ENCODE results near the gene ZNF592. TPM values are rescaled to one million over a fixed set of nuclear protein-coding genes. Genes with fewer than 3 reads are reported as not detected.
"Not testable (repeated sequence)": the region's sequence is repeated elsewhere in the genome, so short reads cannot be mapped to it uniquely, and the experiment has no call there.

The ZNF592 gene
- total and polyA plus RNA-seq, 2 donors, result 10.2 to 12.7 TPM

GRCh38 chr15:84727429-84727828, 21.0 kb upstream of the ZNF592 start:
- 93% methylated on average over 6 of the region's 6 CpGs for WGBS
- H3K4me3 ChIP-seq (ENCODE audit: low read depth, low read length), result no peak overlapping the region

GRCh38 chr15:84731774-84732173, 16.6 kb upstream of the ZNF592 start:
- H3K4me3 ChIP-seq (ENCODE audit: low read depth, low read length), result no peak overlapping the region
- H3K4me1 ChIP-seq (ENCODE audit: insufficient read depth), result no peaks in the 10 kb centered on the region
- no peak overlapping the region for H3K27ac ChIP-seq (ENCODE audit: low read depth)
- H3K36me3 ChIP-seq (ENCODE audit: insufficient read depth), result no peaks in the 10 kb centered on the region
- DNase-seq (ENCODE audit: extremely low spot score), result no peak

More at GRCh38 chr15:84727429-84727828, 21.0 kb upstream of the ZNF592 start:
- no peak overlapping the region for H3K27ac ChIP-seq (ENCODE audit: low read depth)
- no peaks in the 10 kb centered on the region for H3K4me1 ChIP-seq (ENCODE audit: insufficient read depth)
- no peak for DNase-seq (ENCODE audit: extremely low spot score)
- no peaks in the 10 kb centered on the region for H3K36me3 ChIP-seq (ENCODE audit: insufficient read depth)

GRCh38 chr15:84734794-84735479, 13.5 kb upstream of the ZNF592 start:
- no peaks in the 10 kb centered on the region for H3K36me3 ChIP-seq (ENCODE audit: insufficient read depth)
- peak; percentile 66 for DNase-seq (ENCODE audit: extremely low spot score)
- H3K27ac ChIP-seq (ENCODE audit: low read depth), result no peak overlapping the region
- WGBS, result 40% methylated on average over 7 of the region's 7 CpGs
- no peaks in the 10 kb centered on the region for H3K4me1 ChIP-seq (ENCODE audit: insufficient read depth)
- H3K4me3 ChIP-seq (ENCODE audit: low read depth, low read length), result no peak overlapping the region

DNA sequence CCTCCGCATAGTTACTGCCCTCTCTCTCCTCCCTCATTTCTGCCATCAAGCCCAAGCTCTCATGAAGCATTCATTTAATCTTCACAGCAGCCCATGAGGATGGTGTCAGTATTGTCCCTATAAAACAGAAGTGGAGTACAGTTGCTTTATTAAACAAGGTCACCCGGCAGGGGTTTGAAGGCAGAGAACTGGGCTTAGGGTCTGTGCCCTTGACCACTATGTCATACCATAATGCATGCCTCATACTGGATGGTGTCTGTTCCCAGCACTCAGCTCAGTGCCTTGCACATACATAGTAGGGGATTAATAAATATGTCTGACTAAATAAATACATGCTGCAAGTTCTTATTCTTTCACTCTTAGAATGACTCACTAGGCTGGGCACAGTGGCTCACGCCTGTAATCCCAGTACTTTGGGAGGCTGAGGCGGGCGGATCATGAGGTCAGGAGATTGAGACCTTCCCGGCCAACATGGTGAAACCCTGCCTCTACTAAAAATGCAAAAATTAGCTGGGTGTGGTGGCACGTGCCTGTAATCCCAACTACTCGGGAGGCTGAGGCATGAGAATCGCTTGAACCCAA, 12.8 kb upstream of the ZNF592 start:
- 71% methylated on average over 9 of the region's 9 CpGs for WGBS
- H3K4me1 ChIP-seq (ENCODE audit: insufficient read depth); H3K27ac ChIP-seq (ENCODE audit: low read depth); DNase-seq (ENCODE audit: extremely low spot score); H3K36me3 ChIP-seq (ENCODE audit: insufficient read depth); H3K4me3 ChIP-seq (ENCODE audit: low read depth, low read length): not testable (repeated sequence)

GRCh38 chr15:84736375-84736774, 12.0 kb upstream of the ZNF592 start:
- no peaks in the 10 kb centered on the region for H3K36me3 ChIP-seq (ENCODE audit: insufficient read depth)
- no peak overlapping the region for H3K4me3 ChIP-seq (ENCODE audit: low read depth, low read length)
- WGBS, result 93% methylated on average over 5 of the region's 5 CpGs
- H3K4me1 ChIP-seq (ENCODE audit: insufficient read depth), result no peaks in the 10 kb centered on the region
- H3K27ac ChIP-seq (ENCODE audit: low read depth), result no peak overlapping the region
- DNase-seq (ENCODE audit: extremely low spot score), result no peak

DNA sequence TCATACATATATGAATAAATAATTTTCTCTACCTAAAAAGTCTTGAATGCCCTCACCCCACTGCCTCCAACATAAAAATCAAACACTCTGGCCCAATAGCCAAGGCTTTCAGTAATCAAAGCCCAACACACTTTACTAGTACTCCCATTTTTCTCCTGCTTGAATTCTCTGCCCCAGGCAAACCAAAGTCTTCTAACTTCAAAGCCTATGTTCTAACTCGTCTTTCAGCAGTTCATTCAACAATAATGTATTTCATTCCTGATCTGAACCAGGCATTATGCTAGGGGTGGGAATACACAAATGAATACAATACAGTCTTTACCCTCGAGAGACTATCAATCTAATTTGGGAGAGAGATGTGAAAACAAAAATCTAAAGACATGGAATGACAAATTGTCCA, 11.4 kb upstream of the ZNF592 start:
- WGBS, result 78% methylated on average over 2 of the region's 2 CpGs
- no peak overlapping the region for H3K4me3 ChIP-seq (ENCODE audit: low read depth, low read length)
- DNase-seq (ENCODE audit: extremely low spot score), result no peak
- H3K4me1 ChIP-seq (ENCODE audit: insufficient read depth), result no peaks in the 10 kb centered on the region
- no peak overlapping the region for H3K27ac ChIP-seq (ENCODE audit: low read depth)
- no peaks in the 10 kb centered on the region for H3K36me3 ChIP-seq (ENCODE audit: insufficient read depth)

DNA sequence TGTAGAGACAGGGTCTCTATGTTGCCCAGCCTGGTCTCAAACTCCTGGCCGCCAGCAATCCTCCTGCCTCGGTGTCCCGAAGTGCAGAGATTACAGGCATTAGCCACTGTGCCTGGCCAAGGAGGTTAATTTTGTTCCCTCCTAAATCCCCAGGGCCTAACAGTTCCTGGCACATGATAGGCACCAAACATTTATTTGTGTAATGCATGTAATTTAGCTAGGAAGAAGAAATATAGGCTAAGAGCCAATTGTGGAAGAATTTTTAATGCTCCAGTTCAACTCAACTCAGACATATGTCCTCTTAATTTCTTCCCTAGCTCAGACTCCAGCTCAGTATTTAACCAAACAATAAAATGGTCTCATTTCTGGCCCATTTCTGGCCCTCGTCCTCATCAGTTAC, 7.7 kb upstream of the ZNF592 start:
- DNase-seq (ENCODE audit: extremely low spot score), result no peak
- no peak overlapping the region for H3K27ac ChIP-seq (ENCODE audit: low read depth)
- WGBS, result 82% methylated on average over 4 of the region's 4 CpGs
- H3K4me1 ChIP-seq (ENCODE audit: insufficient read depth), result no peaks in the 10 kb centered on the region
- no peak overlapping the region for H3K4me3 ChIP-seq (ENCODE audit: low read depth, low read length)
- H3K36me3 ChIP-seq (ENCODE audit: insufficient read depth), result no peaks in the 10 kb centered on the region

- Histone ChIP-seq H3K36me3 (ENCODE audit: insufficient read depth) (no peaks in the 10 kb centered on the region), H3K27ac (ENCODE audit: low read depth) (no peak overlapping the region), H3K4me3 (ENCODE audit: low read depth, low read length) (no peak overlapping the region), H3K4me1 (ENCODE audit: insufficient read depth) (no peaks in the 10 kb centered on the region)
- no peak for DNase-seq (ENCODE audit: extremely low spot score)
- WGBS, result 89% methylated on average over 2 of the region's 2 CpGs
These were observed 7.3 kb upstream of the ZNF592 start for GRCh38 chr15:84741121-84741520.

GRCh38 chr15:84747416-84748273, 747 bp upstream of the ZNF592 start:
- WGBS, result under 1% methylated on average over 46 of the region's 46 CpGs
- Histone ChIP-seq H3K27ac (ENCODE audit: low read depth) (peak overlapping the region; percentile 100), H3K4me1 (ENCODE audit: insufficient read depth) (peaks cover 3% of the 10 kb centered on the region), H3K4me3 (ENCODE audit: low read depth, low read length) (peak overlapping the region; percentile 84), H3K36me3 (ENCODE audit: insufficient read depth) (no peaks in the 10 kb centered on the region)
- peak; percentile 32 for DNase-seq (ENCODE audit: extremely low spot score)

DNA sequence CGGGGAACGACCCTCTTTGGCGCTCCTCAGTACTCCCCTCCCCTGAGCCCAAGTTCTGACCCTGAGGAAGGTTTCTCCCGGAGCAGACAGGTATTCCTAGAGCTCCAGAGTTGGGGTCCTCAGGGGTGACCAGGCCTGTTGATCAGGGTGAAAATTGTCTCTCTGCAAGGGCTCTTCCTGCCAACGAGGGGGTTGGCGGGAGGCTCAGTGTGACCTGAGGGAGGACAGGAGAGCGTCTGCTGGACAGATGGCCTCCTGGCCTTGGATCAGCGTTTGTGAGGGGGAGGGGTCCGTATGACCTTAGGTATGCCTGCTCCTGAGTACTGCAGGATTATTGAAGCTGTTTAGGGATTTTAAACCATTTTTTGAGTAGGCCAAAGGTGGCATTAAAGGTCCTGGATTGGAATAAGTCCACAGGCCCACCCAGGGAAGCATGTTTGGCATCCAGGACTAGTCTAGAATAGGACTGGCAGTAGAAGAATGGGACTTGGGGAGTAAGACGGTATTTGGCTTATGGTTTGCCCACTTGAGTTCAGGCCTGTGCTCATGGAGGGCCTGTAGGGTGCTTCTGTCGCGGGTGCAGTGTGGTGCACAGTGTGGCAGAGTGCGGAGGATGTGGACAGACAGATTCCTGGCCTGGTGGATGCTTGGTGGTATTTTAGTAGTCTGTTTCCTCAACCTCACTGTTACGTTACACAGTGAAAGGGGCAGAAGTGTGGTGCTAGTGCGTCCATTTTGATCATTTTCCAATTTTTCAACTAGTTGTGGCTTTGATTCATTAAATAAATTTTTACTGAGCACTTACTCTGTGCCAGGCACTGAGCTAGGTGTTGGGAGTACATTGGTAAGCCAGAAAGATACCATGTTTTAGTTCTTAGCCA, 959 bp downstream of the ZNF592 start:
- DNase-seq (ENCODE audit: extremely low spot score), result no peak
- no peaks in the 10 kb centered on the region for H3K36me3 ChIP-seq (ENCODE audit: insufficient read depth)
- H3K4me1 ChIP-seq (ENCODE audit: insufficient read depth), result peaks cover 4% of the 10 kb centered on the region
- peak overlapping the region; percentile 93 for H3K27ac ChIP-seq (ENCODE audit: low read depth)
- 10% methylated on average over 15 of the region's 15 CpGs for WGBS
- H3K4me3 ChIP-seq (ENCODE audit: low read depth, low read length), result peak overlapping the region; percentile 84

DNA sequence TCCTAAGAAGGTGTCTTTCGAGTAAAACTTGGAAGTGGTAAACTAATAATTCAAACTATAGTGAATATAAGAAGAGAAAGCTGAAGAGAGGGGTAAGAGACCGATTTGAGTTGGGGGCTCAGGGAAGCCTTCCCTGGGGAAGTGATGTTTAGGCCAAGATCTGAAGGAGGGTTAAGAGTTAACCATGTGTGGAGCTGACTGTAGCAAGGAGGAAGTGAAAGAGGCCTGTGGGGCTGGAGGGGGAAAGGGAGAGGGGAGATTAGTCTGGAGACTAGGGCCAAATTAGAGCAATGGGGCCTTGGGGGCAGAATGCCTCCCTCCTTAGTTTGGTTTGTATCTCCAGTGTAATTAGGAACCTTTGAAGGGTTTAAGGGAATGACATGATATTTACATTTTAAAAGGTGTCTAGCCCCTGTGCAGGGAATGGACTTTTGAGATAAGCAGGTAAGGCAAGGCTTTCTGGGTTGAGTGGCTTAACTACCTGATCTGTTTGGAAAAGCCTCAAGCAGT, 2.2 kb downstream of the ZNF592 start:
- Histone ChIP-seq H3K4me3 (ENCODE audit: low read depth, low read length) (no peak overlapping the region), H3K27ac (ENCODE audit: low read depth) (no peak overlapping the region), H3K36me3 (ENCODE audit: insufficient read depth) (no peaks in the 10 kb centered on the region), H3K4me1 (ENCODE audit: insufficient read depth) (peaks cover 4% of the 10 kb centered on the region)
- DNase-seq (ENCODE audit: extremely low spot score), result no peak
- WGBS, result 36% methylated on average over 2 of the region's 2 CpGs

DNA sequence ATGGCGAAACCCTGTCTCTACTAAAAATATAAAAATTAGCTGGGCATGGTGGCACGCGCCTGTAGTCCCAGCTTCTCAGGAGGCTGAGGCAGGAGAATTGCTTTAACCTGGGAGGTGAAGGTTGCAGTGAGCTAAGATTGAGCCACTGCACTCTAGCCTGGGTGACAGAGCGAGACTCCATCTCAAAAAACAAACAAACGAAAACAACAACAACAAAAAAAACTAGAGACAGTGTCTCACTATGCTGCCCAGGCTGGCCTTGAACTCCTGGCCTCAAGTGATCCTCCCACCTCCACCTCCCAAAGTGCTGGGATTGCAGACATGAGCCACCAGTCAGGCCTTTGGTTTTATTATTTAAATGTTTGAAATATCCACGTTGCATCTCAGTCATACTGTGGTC, 3.3 kb downstream of the ZNF592 start:
- 88% methylated on average over 6 of the region's 6 CpGs for WGBS
- not testable (repeated sequence) for H3K36me3 ChIP-seq (ENCODE audit: insufficient read depth); DNase-seq (ENCODE audit: extremely low spot score)

DNA sequence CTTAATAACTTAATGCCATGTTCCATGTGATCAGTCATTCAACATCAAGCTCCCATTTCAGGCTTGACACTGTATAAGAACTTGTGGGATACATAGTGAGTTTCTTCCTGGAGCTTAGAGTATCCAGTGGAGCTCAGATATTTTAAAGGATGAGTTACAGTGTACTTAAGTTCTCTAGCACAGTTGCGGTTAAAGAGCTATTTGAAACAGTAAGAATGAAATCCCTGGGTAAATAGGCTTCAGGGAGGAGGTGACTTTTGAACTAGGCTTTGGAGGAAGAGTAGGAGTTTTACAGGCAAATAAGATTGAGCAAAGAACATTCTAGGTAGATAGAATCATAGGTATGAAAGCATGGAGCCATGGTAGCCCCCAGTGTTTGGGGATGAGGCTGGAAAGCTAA, 3.8 kb downstream of the ZNF592 start:
- no peak overlapping the region for H3K4me3 ChIP-seq (ENCODE audit: low read depth, low read length)
- no peak overlapping the region for H3K27ac ChIP-seq (ENCODE audit: low read depth)
- H3K36me3 ChIP-seq (ENCODE audit: insufficient read depth), result no peaks in the 10 kb centered on the region
- DNase-seq (ENCODE audit: extremely low spot score), result no peak
- WGBS, result 100% methylated on average over 1 of the region's 1 CpG
- H3K4me1 ChIP-seq (ENCODE audit: insufficient read depth), result peaks cover 4% of the 10 kb centered on the region

More for the DNA sequence above, 3.3 kb downstream of the ZNF592 start:
- not testable (repeated sequence) for H3K4me3 ChIP-seq (ENCODE audit: low read depth, low read length); H3K27ac ChIP-seq (ENCODE audit: low read depth); H3K4me1 ChIP-seq (ENCODE audit: insufficient read depth)
